Lower leg skin (tissue), 4 donors: ENCODE results near the gene FUT9. TPM values are rescaled to one million over a fixed set of nuclear protein-coding genes. Genes with fewer than 3 reads are reported as not detected.

Source experiments
- DNase-seq, 2 donors: peaks; one replicate each; pipeline ENCODE4 v3.0.0-alpha.2; 2019; ENCODE audit warnings: low spot score in 2 of 2
- H3K4me3 ChIP-seq: fragments of 200-600 bp; sonication (generic); 2 replicates; pipeline ENCODE4 v1.5.1; 2017; ENCODE audit warnings: mild to moderate bottlenecking, low read depth; ENCODE audit not compliant: poor library complexity, severe bottlenecking
- CTCF ChIP-seq, 3 donors: fragments of 450-650 bp; IDR thresholded peaks; one replicate each; pipeline ENCODE4 v1.5.1; 2016; ENCODE audit warnings: antibody characterized with exemption in 3 of 3, mild to moderate bottlenecking in 3 of 3, moderate library complexity in 2 of 3
- POLR2A ChIP-seq, 2 donors: fragments of 450-650 bp; IDR thresholded peaks; one replicate each; pipeline ENCODE4 v1.6.1; 2016 to 2017; ENCODE audit warnings: antibody characterized with exemption in 2 of 2, mild to moderate bottlenecking in 1 of 2, moderate library complexity in 1 of 2
- WGBS, 2 donors: methylation state at CpG; one replicate each; pipeline ENCODE4 v1.1.5; 2018; 5-methylcytosine and 5-hydroxymethylcytosine counted together
- intact Hi-C: fragments of 100-400 bp; cut with DNase I; formaldehyde crosslinking; loops from one replicate; pipeline ENCODE4 v1.15.0; 2023; ENCODE audit warnings: low total_unique reads
- total RNA-seq, 4 donors: library from RNA; depleted of rRNA; stranded (reverse); fragments of >200 nt; gene quantifications; one replicate each; pipeline ENCODE4 v1.1.0, GENCODE V29; 2016

The FUT9 gene
- total RNA-seq, 4 donors from 2014 or later = 0.04 to 0.59 (median 0.19) TPM

GRCh38 chr6:96013531-96013930, 2.2 kb upstream of the FUT9 start:
- DNase-seq = no peak
- intact Hi-C loops = no loop called here
- no peak overlapping the region for H3K4me3 ChIP-seq
- TF ChIP-seq CTCF (IDR thresholded peaks at IDR 0.05) (no peak), POLR2A (IDR thresholded peaks at IDR 0.05) (no peak)
- WGBS, 2 donors = 79 to 92% methylated on average over 3 of the region's 3 CpGs

- DNase-seq = no peak
- WGBS, 2 donors = 7 to 8% methylated on average over 20 of the region's 20 CpGs
- H3K4me3 ChIP-seq = no peak overlapping the region
- no peak for TF ChIP-seq CTCF (IDR thresholded peaks at IDR 0.05)
- no peak for TF ChIP-seq POLR2A (IDR thresholded peaks at IDR 0.05)
- intact Hi-C loops = no loop called here
Observed at GRCh38 chr6:96014846-96015517, 792 bp upstream of the FUT9 start.

DNA sequence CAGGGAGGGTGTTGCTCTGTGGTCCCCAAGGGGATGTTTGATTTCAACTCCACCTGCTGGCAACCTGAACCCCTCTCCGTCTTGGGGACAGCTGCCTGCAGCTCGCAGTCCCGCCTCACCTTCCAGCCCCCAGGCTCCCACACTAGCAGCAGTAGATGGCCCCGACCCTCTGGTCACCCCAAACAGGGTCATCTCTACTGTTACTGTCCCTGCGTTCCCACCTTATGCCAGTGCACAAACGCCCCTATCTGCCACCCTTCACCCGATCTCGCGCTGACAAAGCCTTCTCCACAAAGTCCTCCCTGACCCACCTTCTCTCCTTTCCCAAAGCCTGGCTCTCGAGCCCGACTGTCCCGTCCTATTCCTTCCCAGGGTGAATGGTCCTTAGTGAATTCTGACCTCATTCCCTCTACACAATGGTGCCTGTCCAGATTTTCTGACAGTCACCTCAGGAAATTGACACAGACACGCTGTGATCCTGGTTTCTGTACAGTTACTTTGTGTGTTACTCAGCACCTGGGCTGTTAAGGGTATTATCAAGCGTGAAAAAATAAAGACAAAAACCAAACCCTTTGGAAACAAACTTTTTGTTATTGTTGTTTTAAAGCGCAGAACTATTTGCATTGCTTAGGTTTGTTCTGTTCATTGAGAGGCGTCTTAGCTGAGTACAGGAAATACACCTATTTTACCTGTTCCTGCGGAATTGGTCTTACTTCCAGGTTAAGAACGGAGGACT, 728 bp downstream of the FUT9 start:
- no peak for DNase-seq
- TF ChIP-seq POLR2A (IDR thresholded peaks at IDR 0.05) (no peak), CTCF (IDR thresholded peaks at IDR 0.05) (no peak)
- H3K4me3 ChIP-seq = peak overlapping the region; percentile 15
- WGBS, 2 donors = 8 to 10% methylated on average over 18 of the region's 18 CpGs
- intact Hi-C loops = no loop called here

GRCh38 chr6:96017070-96017359, 1.2 kb downstream of the FUT9 start:
- WGBS, 2 donors = 54 to 74% methylated on average over 2 of the region's 2 CpGs
- intact Hi-C loops = no loop called here
- TF ChIP-seq POLR2A (IDR thresholded peaks at IDR 0.05) (no peak), CTCF (IDR thresholded peaks at IDR 0.05) (no peak)
- no peak for DNase-seq
- H3K4me3 ChIP-seq = no peak overlapping the region

DNA sequence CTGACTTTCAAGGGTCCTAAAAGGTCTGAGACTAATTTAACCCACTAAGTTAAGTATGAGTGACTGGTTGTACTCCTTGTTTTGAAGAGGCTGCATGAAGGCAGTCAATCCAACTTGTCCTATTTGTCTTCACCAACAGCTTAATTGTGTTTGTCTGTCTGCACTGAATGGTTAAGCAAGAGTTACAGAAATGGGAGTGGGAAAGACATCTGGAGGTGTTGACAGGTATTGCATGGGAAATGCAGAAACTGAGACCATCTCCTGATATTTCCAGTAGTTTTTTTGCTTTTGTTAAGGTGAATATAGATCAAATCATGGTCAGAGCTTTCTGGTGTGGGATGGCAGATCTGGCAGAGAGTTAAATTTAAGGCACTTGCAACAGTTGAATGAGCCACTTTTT, 6.5 kb downstream of the FUT9 start:
- TF ChIP-seq CTCF (IDR thresholded peaks at IDR 0.05) = no peak
- TF ChIP-seq POLR2A (IDR thresholded peaks at IDR 0.05) = no peak
- DNase-seq = no peak
- intact Hi-C loops = no loop called here
- H3K4me3 ChIP-seq = no peak overlapping the region

DNA sequence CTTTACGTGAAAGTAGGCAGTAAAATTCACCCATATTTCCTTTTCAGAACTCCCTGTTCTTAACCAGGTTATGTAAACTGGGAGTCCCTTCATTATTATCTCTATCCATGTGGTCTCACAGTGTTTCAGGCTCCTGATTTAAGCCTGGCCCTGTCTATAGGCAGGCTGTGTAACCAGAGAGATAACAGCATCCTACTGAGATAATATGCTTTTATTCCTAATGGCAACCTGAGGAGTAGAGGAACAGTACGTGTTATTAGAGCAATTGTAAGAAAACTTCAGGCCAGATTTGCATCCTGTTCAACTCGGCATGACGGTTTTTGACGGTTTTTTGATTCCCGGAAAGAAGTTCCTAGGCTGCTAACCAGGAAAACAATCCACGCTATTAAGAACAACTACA, 16.9 kb downstream of the FUT9 start:
- intact Hi-C loops = no loop called here
- DNase-seq = no peak
- WGBS, 2 donors = 63% methylated on average over 7 of the region's 7 CpGs
- no peak overlapping the region for H3K4me3 ChIP-seq
- TF ChIP-seq CTCF (IDR thresholded peaks at IDR 0.05) (no peak), POLR2A (IDR thresholded peaks at IDR 0.05) (no peak)
